ENCODE data around the gene BAIAP2L2. TPM values are rescaled to one million over a fixed set of nuclear protein-coding genes. Genes with fewer than 3 reads are reported as not detected.
"Not testable (repeated sequence)": the region's sequence is repeated elsewhere in the genome, so short reads cannot be mapped to it uniquely, and the experiment has no call there.

BAIAP2L2 gene
- polyA plus RNA-seq, 1 donor from 2014 or later, result not detected

GRCh38 chr22:38083931-38084631 lies 26.4 kb downstream of the BAIAP2L2 start, which contains the start of gene SLC16A8:
Gene SLC16A8, minus strand, starts transcription at chr22:38084184. Its CDS starts 1,311 bp downstream, at chr22:38082873.
- H3K36me3 Mint-ChIP-seq, result no peaks in the 10 kb centered on the region
- H3K27me3 Mint-ChIP-seq, result peaks cover 22% of the 10 kb centered on the region
- no peaks in the 10 kb centered on the region for H3K9me3 Mint-ChIP-seq
- no peaks in the 10 kb centered on the region for H3K4me1 Mint-ChIP-seq
- peak within 1 kb of the TSS in 1 of 3 donors; percentile 50 for H3K27ac Mint-ChIP-seq
- H3K4me3 Mint-ChIP-seq, result peak within 1 kb of the TSS in 1 of 4 donors; percentile 17

GRCh38 chr22:38082986-38083710 lies 27.3 kb downstream of the BAIAP2L2 start:
- Mint-ChIP-seq H3K36me3 (no peaks in the 10 kb centered on the region), H3K9me3 (no peaks in the 10 kb centered on the region), H3K27ac (peak overlapping the region in 1 of 3 donors; percentile 50), H3K4me1 (no peaks in the 10 kb centered on the region), H3K27me3 (peaks cover 21% of the 10 kb centered on the region), H3K4me3 (peak overlapping the region in 2 of 4 donors; percentile 4 to 17)

- Mint-ChIP-seq H3K36me3 (no peaks in the 10 kb centered on the region), H3K27ac (no peak overlapping the region), H3K4me1 (no peaks in the 10 kb centered on the region), H3K4me3 (peak overlapping the region in 3 of 4 donors; percentile 3 to 49 (median 28)), H3K27me3 (peaks cover 11% of the 10 kb centered on the region), H3K9me3 (no peaks in the 10 kb centered on the region)
Observed at GRCh38 chr22:38081941-38082828, 28.3 kb downstream of the BAIAP2L2 start.

GRCh38 chr22:38081636-38081940 lies 28.9 kb downstream of the BAIAP2L2 start:
- H3K36me3 Mint-ChIP-seq, result no peaks in the 10 kb centered on the region
- no peaks in the 10 kb centered on the region for H3K9me3 Mint-ChIP-seq
- peak overlapping the region in 1 of 4 donors; percentile 49 for H3K4me3 Mint-ChIP-seq

GRCh38 chr22:38080850-38081635 lies 29.4 kb downstream of the BAIAP2L2 start:
- no peak overlapping the region for H3K4me3 Mint-ChIP-seq
- H3K4me1 Mint-ChIP-seq, result no peaks in the 10 kb centered on the region
- no peaks in the 10 kb centered on the region for H3K9me3 Mint-ChIP-seq
- peaks cover 10% of the 10 kb centered on the region for H3K27me3 Mint-ChIP-seq
- no peak overlapping the region for H3K27ac Mint-ChIP-seq
- H3K36me3 Mint-ChIP-seq, result no peaks in the 10 kb centered on the region

More at GRCh38 chr22:38081636-38081940, 28.9 kb downstream of the BAIAP2L2 start:
- Mint-ChIP-seq H3K27ac (no peak overlapping the region), H3K4me1 (no peaks in the 10 kb centered on the region), H3K27me3 (peaks cover 10% of the 10 kb centered on the region)

GRCh38 chr22:38080474-38080849 lies 30.0 kb downstream of the BAIAP2L2 start:
- Mint-ChIP-seq H3K4me3 (no peak overlapping the region), H3K36me3 (no peaks in the 10 kb centered on the region), H3K9me3 (no peaks in the 10 kb centered on the region)

GRCh38 chr22:38079804-38080203 lies 30.7 kb downstream of the BAIAP2L2 start:
- H3K4me3 Mint-ChIP-seq, result peak overlapping the region in 1 of 4 donors; percentile 46

More at GRCh38 chr22:38080474-38080849, 30.0 kb downstream of the BAIAP2L2 start:
- no peak overlapping the region for H3K27ac Mint-ChIP-seq
- H3K4me1 Mint-ChIP-seq, result no peaks in the 10 kb centered on the region
- H3K27me3 Mint-ChIP-seq, result peaks cover 10% of the 10 kb centered on the region

GRCh38 chr22:38079208-38079607 lies 31.3 kb downstream of the BAIAP2L2 start:
- Mint-ChIP-seq H3K27ac (peak overlapping the region in 1 of 3 donors; percentile 81), H3K27me3 (peaks cover 10% of the 10 kb centered on the region)
- H3K36me3 Mint-ChIP-seq, H3K4me1 Mint-ChIP-seq, H3K4me3 Mint-ChIP-seq, H3K9me3 Mint-ChIP-seq: not testable (repeated sequence)

More at GRCh38 chr22:38079804-38080203, 30.7 kb downstream of the BAIAP2L2 start:
- Mint-ChIP-seq H3K36me3 (peaks cover under 1% of the 10 kb centered on the region), H3K9me3 (no peaks in the 10 kb centered on the region), H3K27ac (peak overlapping the region in 1 of 3 donors; percentile 81), H3K27me3 (peaks cover 10% of the 10 kb centered on the region), H3K4me1 (no peaks in the 10 kb centered on the region)

GRCh38 chr22:38078046-38078840 lies 32.2 kb downstream of the BAIAP2L2 start:
- peaks cover 1% of the 10 kb centered on the region for H3K36me3 Mint-ChIP-seq
- peaks cover 10% of the 10 kb centered on the region for H3K27me3 Mint-ChIP-seq
- H3K27ac Mint-ChIP-seq, result no peak overlapping the region
- H3K4me3 Mint-ChIP-seq, result peak overlapping the region in 1 of 4 donors; percentile 26
- no peaks in the 10 kb centered on the region for H3K9me3 Mint-ChIP-seq
- H3K4me1 Mint-ChIP-seq, result no peaks in the 10 kb centered on the region

- Mint-ChIP-seq H3K4me3 (no peak overlapping the region), H3K27ac (no peak overlapping the region), H3K27me3 (peaks cover 6% of the 10 kb centered on the region), H3K9me3 (no peaks in the 10 kb centered on the region), H3K36me3 (peaks cover 1% of the 10 kb centered on the region), H3K4me1 (no peaks in the 10 kb centered on the region)
Observed at GRCh38 chr22:38077595-38077994, 32.9 kb downstream of the BAIAP2L2 start.

GRCh38 chr22:38077096-38077495 lies 33.4 kb downstream of the BAIAP2L2 start:
- no peak overlapping the region for H3K4me3 Mint-ChIP-seq
- H3K4me1 Mint-ChIP-seq, result no peaks in the 10 kb centered on the region
- H3K27ac Mint-ChIP-seq, result no peak overlapping the region
- no peaks in the 10 kb centered on the region for H3K9me3 Mint-ChIP-seq
- H3K36me3 Mint-ChIP-seq, result peaks cover 1% of the 10 kb centered on the region
- H3K27me3 Mint-ChIP-seq, result peaks cover 6% of the 10 kb centered on the region

- H3K27me3 Mint-ChIP-seq, result peaks cover 6% of the 10 kb centered on the region
- H3K27ac Mint-ChIP-seq, result no peak overlapping the region
- H3K4me1 Mint-ChIP-seq, result no peaks in the 10 kb centered on the region
- no peak overlapping the region for H3K4me3 Mint-ChIP-seq
- H3K36me3 Mint-ChIP-seq, result peaks cover 1% of the 10 kb centered on the region
- no peaks in the 10 kb centered on the region for H3K9me3 Mint-ChIP-seq
Observed at GRCh38 chr22:38075961-38076360, 34.5 kb downstream of the BAIAP2L2 start.

- no peak overlapping the region for H3K4me3 Mint-ChIP-seq
- H3K4me1 Mint-ChIP-seq, result no peaks in the 10 kb centered on the region
- peaks cover 2% of the 10 kb centered on the region for H3K27me3 Mint-ChIP-seq
- H3K36me3 Mint-ChIP-seq, result peaks cover 1% of the 10 kb centered on the region
- no peak overlapping the region for H3K27ac Mint-ChIP-seq
- no peaks in the 10 kb centered on the region for H3K9me3 Mint-ChIP-seq
Observed at GRCh38 chr22:38075105-38075825, 35.2 kb downstream of the BAIAP2L2 start.

Data from IgD-negative memory B cell (primary cell).